Keratinocyte (primary cell): Measurements from ENCODE around the gene HLA-DQB1. TPM values are rescaled to one million over a fixed set of nuclear protein-coding genes. Genes with fewer than 3 reads are reported as not detected.
"Not testable (repeated sequence)": the region's sequence is repeated elsewhere in the genome, so short reads cannot be mapped to it uniquely, and the experiment has no call there.

Experiments
- DNase-seq: peaks from one replicate; pipeline ENCODE4 v3.0.0-alpha.2; 2011; ENCODE audit warnings: low read depth, missing footprints, low spot score
- FAIRE-seq: peaks from 2 replicates; lab custom pipeline; 2011; peaks lifted over from hg19 to GRCh38; lab: Jason Lieb, UNC
- H2AFZ ChIP-seq: 2 replicates; pipeline ENCODE4 v1.6.0; 2012; ENCODE audit warnings: low read length, control low read depth, inconsistent platforms; ENCODE audit not compliant: control insufficient read depth
- H3K27ac ChIP-seq: 2 replicates; pipeline ENCODE4 v1.5.1; 2011; ENCODE audit warnings: low read length; ENCODE audit not compliant: control insufficient read depth, insufficient read depth
- H3K27me3 ChIP-seq: 3 replicates; pipeline ENCODE4 v1.6.0; 2011; ENCODE audit warnings: low read length; ENCODE audit not compliant: control insufficient read depth, insufficient read depth; ENCODE audit errors: extremely low read depth
- H3K36me3 ChIP-seq, 2 experiments: 2 replicates in 1 of 2; 3 replicates in 1 of 2; pipeline ENCODE4 v1.5.1; 2011; ENCODE audit warnings: low read length in 2 of 2, mild to moderate bottlenecking in 1 of 2; ENCODE audit not compliant: control insufficient read depth in 2 of 2, insufficient read depth in 2 of 2; ENCODE audit errors: extremely low read depth in 1 of 2
- H3K4me1 ChIP-seq: 3 replicates; pipeline ENCODE4 v1.5.1; 2011; ENCODE audit warnings: low read length; ENCODE audit not compliant: control insufficient read depth, insufficient read depth; ENCODE audit errors: extremely low read depth
- H3K4me2 ChIP-seq: 3 replicates; pipeline ENCODE4 v1.6.0; 2011; ENCODE audit warnings: low read depth, low read length; ENCODE audit not compliant: control insufficient read depth, insufficient read depth; ENCODE audit errors: extremely low read depth
- H3K4me3 ChIP-seq, 3 experiments: fragments of 200-600 bp in 1 of 3; sonication (generic) in 1 of 3; 2 replicates in 2 of 3; 3 replicates in 1 of 3; pipeline ENCODE4 v1.5.1; 2011 to 2016; ENCODE audit warnings: low read length in 3 of 3, mild to moderate bottlenecking in 3 of 3, control low read depth in 2 of 3, inconsistent platforms in 1 of 3, low read depth in 1 of 3, mixed read lengths in 1 of 3, mixed run types in 1 of 3, moderate library complexity in 1 of 3; ENCODE audit not compliant: control insufficient read depth in 2 of 3, insufficient read depth in 2 of 3; ENCODE audit errors: extremely low read depth in 1 of 3
- H3K79me2 ChIP-seq: 2 replicates; pipeline ENCODE4 v1.6.0; 2012; ENCODE audit warnings: low read length; ENCODE audit not compliant: control insufficient read depth, insufficient read depth
- H3K9ac ChIP-seq: 3 replicates; pipeline ENCODE4 v1.6.0; 2011; ENCODE audit warnings: low read length; ENCODE audit not compliant: control insufficient read depth, insufficient read depth; ENCODE audit errors: extremely low read depth
- H3K9me1 ChIP-seq: 3 replicates; pipeline ENCODE4 v1.6.0; 2011; ENCODE audit warnings: low read length; ENCODE audit not compliant: control insufficient read depth, insufficient read depth; ENCODE audit errors: extremely low read depth
- H3K9me3 ChIP-seq: 2 replicates; pipeline ENCODE4 v1.5.1; 2012; ENCODE audit warnings: low read depth, low read length; ENCODE audit not compliant: control insufficient read depth
- H4K20me1 ChIP-seq: 3 replicates; pipeline ENCODE4 v1.6.0; 2011; ENCODE audit warnings: low read length; ENCODE audit not compliant: control insufficient read depth, insufficient read depth; ENCODE audit errors: extremely low read depth
- CTCF ChIP-seq, 3 experiments: IDR thresholded peaks in 1 of 3; conservative IDR thresholded peaks in 1 of 3; optimal IDR thresholded peaks in 1 of 3; 2 replicates in 2 of 3; 3 replicates in 1 of 3; pipeline versions ENCODE3 to v1.5.1; 2011; ENCODE audit warnings: low read length in 3 of 3, mild to moderate bottlenecking in 3 of 3, moderate library complexity in 2 of 3, control low read depth in 1 of 3, inconsistent platforms in 1 of 3; ENCODE audit not compliant: insufficient read depth in 2 of 3; ENCODE audit errors: extremely low read depth in 1 of 3
- EZH2 ChIP-seq: IDR thresholded peaks from one replicate; pipeline ENCODE4 v1.6.1; 2012; ENCODE audit warnings: inconsistent platforms, mild to moderate bottlenecking, low read length, moderate library complexity
- dilution Hi-C: fragments of 300-500 bp; cut with MboI; formaldehyde crosslinking; loops from one replicate; pipeline ENCODE4 v1.7.0; 2020; ENCODE audit warnings: low sequenced_read_pairs; ENCODE audit not compliant: extremely low pct_ligation_motif_present
- polyA plus RNA-seq, 5 experiments: library from polyadenylated mRNA; depleted of rRNA in 3 of 5; stranded (reverse) in 3 of 5; stranded (forward) in 1 of 5; unstranded in 1 of 5; fragments of >200 nt; gene quantifications; 1 replicate in 1 of 5; 2 replicates in 3 of 5; 3 replicates in 1 of 5; pipeline versions ENCODE4 v1.2.1 to v1.2.3, GENCODE V29; 2011 to 2012; ENCODE audit warnings: missing spikeins in 2 of 5, low read depth in 1 of 5, low replicate concordance in 1 of 5

Gene HLA-DQB1
- polyA plus RNA-seq, 1 donor (not counting 4 experiments of a cell fraction or from before 2014, with no cell fraction given): 40.5 TPM

- no peaks in the 10 kb centered on the region for H3K27me3 ChIP-seq
- DNase-seq: no peak
- H2AFZ ChIP-seq: no peak overlapping the region
- no peaks in the 10 kb centered on the region for H3K9me1 ChIP-seq
- no peak for FAIRE-seq
- no peaks in the 10 kb centered on the region for H3K36me3 ChIP-seq
- H3K4me2 ChIP-seq: no peak overlapping the region
- TF ChIP-seq CTCF (optimal IDR thresholded peaks at IDR 0.05 in 1 of 3, IDR thresholded peaks at IDR 0.05 in 1 of 3, conservative IDR thresholded peaks at IDR 0.05 in 1 of 3; ENCODE audit: extremely low read depth in 1 of 3, insufficient read depth in 2 of 3, low read length in 3 of 3) (no peak), EZH2 (no peak)
- H3K27ac ChIP-seq: no peak overlapping the region
- no peak overlapping the region for H3K4me3 ChIP-seq
- no peaks in the 10 kb centered on the region for H4K20me1 ChIP-seq
- H3K79me2 ChIP-seq: no peaks in the 10 kb centered on the region
- H3K4me1 ChIP-seq: no peaks in the 10 kb centered on the region
- H3K9ac ChIP-seq: no peak overlapping the region
- no peaks in the 10 kb centered on the region for H3K9me3 ChIP-seq
- dilution Hi-C loops: no loop called here
These were observed 43.2 kb upstream of the HLA-DQB1 start for GRCh38 chr6:32709625-32710024.

GRCh38 chr6:32705164-32705563 lies 38.7 kb upstream of the HLA-DQB1 start:
- H3K4me3 ChIP-seq, H3K27me3 ChIP-seq, H3K79me2 ChIP-seq, dilution Hi-C loops, H2AFZ ChIP-seq, H3K9ac ChIP-seq, H3K4me2 ChIP-seq, H3K9me3 ChIP-seq, H3K27ac ChIP-seq, FAIRE-seq, DNase-seq, H3K36me3 ChIP-seq, H3K4me1 ChIP-seq, H3K9me1 ChIP-seq, H4K20me1 ChIP-seq: not testable (repeated sequence)

- no peak for TF ChIP-seq EZH2
- TF ChIP-seq CTCF (optimal IDR thresholded peaks at IDR 0.05 in 1 of 3, IDR thresholded peaks at IDR 0.05 in 1 of 3, conservative IDR thresholded peaks at IDR 0.05 in 1 of 3; ENCODE audit: extremely low read depth in 1 of 3, insufficient read depth in 2 of 3, low read length in 3 of 3): no peak
- Histone ChIP-seq H3K9me3 (no peaks in the 10 kb centered on the region), H3K9ac (no peak overlapping the region), H3K9me1 (no peaks in the 10 kb centered on the region), H3K79me2 (no peaks in the 10 kb centered on the region), H3K4me3 (no peak overlapping the region), H3K4me1 (no peaks in the 10 kb centered on the region), H4K20me1 (no peaks in the 10 kb centered on the region), H3K4me2 (no peak overlapping the region), H2AFZ (no peak overlapping the region), H3K27ac (no peak overlapping the region), H3K27me3 (peaks cover 2% of the 10 kb centered on the region), H3K36me3 (no peaks in the 10 kb centered on the region)
- FAIRE-seq (no peak), DNase-seq (no peak)
- dilution Hi-C loops: no loop called here
These were observed 36.9 kb upstream of the HLA-DQB1 start for GRCh38 chr6:32703347-32703746.
